ENCODE results near the gene FNDC3B.

- TF ChIP-seq CTCF (IDR thresholded peaks at IDR 0.05; ENCODE audit: low read depth, low read length) (no peak), POLR2A (IDR thresholded peaks at IDR 0.05; ENCODE audit: extremely low read depth, insufficient read length) (no peak), MAX (IDR thresholded peaks at IDR 0.05; ENCODE audit: low read depth, low read length) (no peak)
These were observed 41.1 kb downstream of the FNDC3B start for GRCh38 chr3:172080503-172080902.
